Ovary (tissue), 10 donors: ENCODE measurements around the gene UNC119B. TPM values are rescaled to one million over a fixed set of nuclear protein-coding genes. Genes with fewer than 3 reads are reported as not detected.

Experiments
- DNase-seq, 5 donors: peaks; one replicate each; pipeline ENCODE4 v3.0.0-alpha.2; 2019 to 2020
- H3K27ac ChIP-seq, 2 donors: fragments of 200-600 bp; one replicate each; pipeline versions ENCODE4 v1.5.1 to v1.8.0; 2019 to 2022
- H3K27me3 ChIP-seq: fragments of 200-600 bp; one replicate; pipeline ENCODE4 v1.8.0; 2022
- H3K36me3 ChIP-seq: fragments of 200-600 bp; sonication (generic); one replicate; pipeline ENCODE4 v1.5.1; 2019
- H3K4me1 ChIP-seq: one replicate; pipeline ENCODE4 v1.8.1; 2013; ENCODE audit warnings: mild to moderate bottlenecking, moderate library complexity; ENCODE audit not compliant: insufficient read depth
- H3K4me3 ChIP-seq: fragments of 200-600 bp; sonication (generic); one replicate; pipeline ENCODE4 v1.5.1; 2017
- H3K9me3 ChIP-seq, 2 donors: fragments of 200-600 bp in 1 of 2; sonication (generic) in 1 of 2; one replicate each; pipeline versions ENCODE4 v1.5.1 to v1.8.1; 2013 to 2019; ENCODE audit warnings: mild to moderate bottlenecking in 1 of 2, moderate library complexity in 1 of 2
- EP300 ChIP-seq: sonication (generic); formaldehyde crosslinking; IDR thresholded peaks from one replicate; pipeline ENCODE4 v1.6.1; 2017; ENCODE audit warnings: antibody characterized with exemption
- POLR2A ChIP-seq: fragments of 450-650 bp; IDR thresholded peaks from one replicate; pipeline ENCODE4 v1.6.1; 2017; ENCODE audit warnings: antibody characterized with exemption, mild to moderate bottlenecking, moderate library complexity
- WGBS, 3 donors: extraction: QIAGEN DNeasy Blood & Tissue Kit in 1 of 3; methylation state at CpG; one replicate each; pipeline versions ENCODE4 v1.1.5 to v1.1.7; 2013 to 2017; 5-methylcytosine and 5-hydroxymethylcytosine counted together
- intact Hi-C, 4 donors: fragments of 100-400 bp; cut with DNase I; formaldehyde crosslinking; loops; one replicate each; pipeline versions ENCODE4 v1.11.0 to v1.15.1; 2022 to 2023
- long read RNA-seq, 3 donors: library from polyadenylated mRNA in 2 of 3; unstranded in 2 of 3; transcript quantifications; one replicate each; pipeline ENCODE4 v2.0.0 and lab custom pipeline, GENCODE V29; 2021 to 2026
- polyA plus RNA-seq, 2 donors: library from polyadenylated mRNA; stranded (reverse); fragments of 200-250 nt in 1 of 2; fragments of 350-450 nt in 1 of 2; fragmentation: Illumina TruSeq in 1 of 2; extraction: RNeasy Lipid Tissue Mini Kit (QIAGEN cat#74804) in 1 of 2; gene quantifications; one replicate each; pipeline ENCODE4 v1.2.3, GENCODE V29; 2013 to 2014
- total RNA-seq, 7 donors: library from RNA; depleted of rRNA in 2 of 7; stranded (reverse); fragments of >200 nt in 2 of 7; fragmentation: NEBNext Ultra II Directional in 3 of 7; extraction: Animal tissue kit (Norgen Biotek cat#: 25700) in 3 of 7; gene quantifications; one replicate each; pipeline versions ENCODE4 v1.1.0 to v1.2.4, GENCODE V29; 2016 to 2023
- TF ChIP-seq, protein P1 (sequence below), 3 donors: fragments of 450-650 bp in 2 of 3; fragments of 200-600 bp in 1 of 3; IDR thresholded peaks; one replicate each; pipeline versions ENCODE4 v1.5.1 to v1.8.0; 2016 to 2022; ENCODE audit warnings: antibody characterized with exemption in 3 of 3, mild to moderate bottlenecking in 1 of 3
- donor health status: DM: no; HTN: no; CAD: no; lungs with moderate emphysema.
- donor health status: DM: no; HTN: no; CAD: no.
- donor health status: Bipolar disorder and iron deficiency.
- donor health status: DM: yes; HTN: yes; CAD: no.
- donor health status: DM: no; HTN: no; CAD: no.
- donor health status: DM: yes; HTN: yes; CAD: no.

UNC119B gene
- total RNA-seq, result 10 to 100 TPM; 18.4 to 54.4 (median 46.2) TPM
- polyA plus RNA-seq, result 10 to 100 TPM; 25.4 to 44.3 TPM
- long read RNA-seq, donor 1, result 0 reads
- long read RNA-seq, donor 2, full-length matches to known transcripts, result 19 of 40 reads
- long read RNA-seq, donor 2, partial matches to known transcripts, result 21 of 40 reads
- long read RNA-seq, donor 2, other reads (novel, unspliced or antisense), result 0 of 40 reads
- long read RNA-seq, donor 3, full-length matches to known transcripts, result 40 of 45 reads
- long read RNA-seq, donor 3, partial matches to known transcripts, result 2 of 45 reads
- long read RNA-seq, donor 3, other reads (novel, unspliced or antisense), result 3 of 45 reads

DNA sequence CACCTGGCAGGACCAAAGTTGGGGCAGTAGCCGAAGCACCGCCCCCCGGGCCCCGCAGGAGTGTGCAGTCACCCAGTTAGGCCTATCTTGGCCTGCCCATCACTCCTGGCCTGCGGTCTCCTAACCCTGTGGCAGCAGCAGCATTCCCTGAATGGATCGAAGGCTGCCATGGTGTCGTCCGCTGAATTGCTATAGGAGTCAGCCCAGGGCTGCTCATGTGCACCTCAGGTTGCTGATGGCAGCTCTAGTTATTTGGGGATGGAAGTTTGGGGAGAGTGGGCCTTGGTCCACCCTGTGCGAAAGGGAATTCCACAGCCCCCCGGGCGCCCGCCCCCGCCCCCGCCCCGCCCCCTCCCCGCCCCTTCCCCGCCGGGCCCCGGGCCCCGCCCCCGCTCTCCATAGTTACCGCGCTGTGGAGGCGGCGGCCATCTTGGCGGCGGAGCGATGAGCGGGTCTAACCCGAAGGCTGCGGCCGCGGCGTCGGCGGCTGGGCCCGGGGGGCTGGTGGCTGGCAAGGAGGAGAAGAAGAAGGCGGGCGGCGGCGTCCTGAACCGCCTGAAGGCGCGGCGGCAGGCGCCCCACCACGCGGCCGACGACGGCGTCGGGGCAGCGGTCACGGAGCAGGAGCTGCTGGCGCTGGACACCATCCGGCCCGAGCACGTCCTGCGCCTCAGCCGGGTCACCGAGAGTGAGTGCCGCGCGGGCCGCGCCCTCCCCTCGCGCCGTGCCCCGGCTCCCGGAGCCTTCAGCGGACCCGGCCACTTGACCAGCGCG, at the start of gene UNC119B:
Gene UNC119B (plus strand): TSS at position 428 of the 774 bp plus-strand sequence. CDS start 17 bp downstream, at position 445.
- intact Hi-C loops, result loop anchor here (5.0 to 10.0 kb wide), 3 partner anchors 63 to 125 kb away; partner anchors contain the start of genes POP5 (in 3 of the 4) and CABP1 (in 1 of the 4)
- Histone ChIP-seq H3K9me3 (no peaks in the 10 kb centered on the region), H3K27ac (peak within 1 kb of the TSS; percentile 56 to 76), H3K4me3 (peak within 1 kb of the TSS; percentile 64), H3K36me3 (no peaks in the 10 kb centered on the region), H3K4me1 (peaks cover 4% of the 10 kb centered on the region), H3K27me3 (no peaks in the 10 kb centered on the region)
- WGBS, 3 donors, result 0 to 1% (median 1%) methylated on average over 32 to 70 of the region's 76 CpGs
- peak; percentile 64 to 83 (median 80) for DNase-seq
- TF ChIP-seq POLR2A, result peak; percentile 53
- TF ChIP-seq EP300, result no peak
- TF ChIP-seq, protein P1, sequence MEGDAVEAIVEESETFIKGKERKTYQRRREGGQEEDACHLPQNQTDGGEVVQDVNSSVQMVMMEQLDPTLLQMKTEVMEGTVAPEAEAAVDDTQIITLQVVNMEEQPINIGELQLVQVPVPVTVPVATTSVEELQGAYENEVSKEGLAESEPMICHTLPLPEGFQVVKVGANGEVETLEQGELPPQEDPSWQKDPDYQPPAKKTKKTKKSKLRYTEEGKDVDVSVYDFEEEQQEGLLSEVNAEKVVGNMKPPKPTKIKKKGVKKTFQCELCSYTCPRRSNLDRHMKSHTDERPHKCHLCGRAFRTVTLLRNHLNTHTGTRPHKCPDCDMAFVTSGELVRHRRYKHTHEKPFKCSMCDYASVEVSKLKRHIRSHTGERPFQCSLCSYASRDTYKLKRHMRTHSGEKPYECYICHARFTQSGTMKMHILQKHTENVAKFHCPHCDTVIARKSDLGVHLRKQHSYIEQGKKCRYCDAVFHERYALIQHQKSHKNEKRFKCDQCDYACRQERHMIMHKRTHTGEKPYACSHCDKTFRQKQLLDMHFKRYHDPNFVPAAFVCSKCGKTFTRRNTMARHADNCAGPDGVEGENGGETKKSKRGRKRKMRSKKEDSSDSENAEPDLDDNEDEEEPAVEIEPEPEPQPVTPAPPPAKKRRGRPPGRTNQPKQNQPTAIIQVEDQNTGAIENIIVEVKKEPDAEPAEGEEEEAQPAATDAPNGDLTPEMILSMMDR (IDR thresholded peaks at IDR 0.05), result peak in 1 of 3 donors; percentile 6

DNA sequence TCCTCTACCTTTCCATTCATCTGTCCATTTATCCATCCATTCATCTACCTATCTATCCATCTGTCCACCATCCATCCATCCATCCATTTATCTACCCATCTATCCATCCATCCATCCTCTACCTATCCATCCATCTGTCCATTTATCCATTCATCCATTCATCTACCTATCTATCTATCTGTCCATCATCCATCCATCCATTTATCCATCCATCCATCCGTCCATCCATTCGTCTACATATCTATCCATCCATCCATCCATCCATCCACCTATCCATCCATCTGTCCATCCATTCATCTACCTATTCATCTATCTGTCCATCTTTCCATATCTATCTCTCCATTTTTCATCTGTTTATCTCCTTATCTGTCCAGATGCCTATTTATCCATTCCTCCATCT, 48.8 kb upstream of the UNC119B start:
- Histone ChIP-seq H3K4me1 (no peaks in the 10 kb centered on the region), H3K4me3 (no peak overlapping the region), H3K9me3 (no peaks in the 10 kb centered on the region), H3K27ac (no peak overlapping the region), H3K36me3 (no peaks in the 10 kb centered on the region), H3K27me3 (no peaks in the 10 kb centered on the region)
- intact Hi-C loops, result no loop called here
- 66 to 74% (median 73%) methylated on average over 2 of the region's 2 CpGs for WGBS, 3 donors
- TF ChIP-seq POLR2A (no peak), EP300 (no peak)
- TF ChIP-seq, protein P1 (IDR thresholded peaks at IDR 0.05), result no peak
- no peak for DNase-seq

DNA sequence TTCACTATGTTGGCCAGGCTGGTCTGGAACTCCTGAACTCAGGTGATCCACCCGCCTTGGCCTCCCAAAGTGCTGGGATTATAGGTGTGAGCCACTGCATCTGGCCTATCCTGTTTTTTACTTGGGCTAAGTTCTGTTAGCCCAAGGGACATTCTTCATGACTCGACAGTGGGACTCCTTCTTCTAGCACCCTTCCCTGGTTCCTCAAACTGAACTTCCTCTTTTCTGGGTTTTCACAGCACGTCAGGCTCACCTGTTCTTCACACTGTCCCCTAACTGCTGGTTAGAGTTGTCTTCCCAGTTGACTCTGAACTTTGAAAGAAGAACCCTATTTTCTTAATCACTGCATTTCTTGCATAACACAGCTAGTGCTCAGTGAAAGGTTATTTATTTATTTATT, 47.4 kb upstream of the UNC119B start:
- no peak for TF ChIP-seq EP300
- no peak for TF ChIP-seq POLR2A
- TF ChIP-seq, protein P1 (IDR thresholded peaks at IDR 0.05), result no peak
- no peaks in the 10 kb centered on the region for H3K27me3 ChIP-seq
- intact Hi-C loops, result no loop called here
- no peaks in the 10 kb centered on the region for H3K36me3 ChIP-seq
- no peak overlapping the region for H3K4me3 ChIP-seq
- no peak overlapping the region for H3K27ac ChIP-seq
- WGBS, 3 donors, result 88 to 93% (median 91%) methylated on average over 3 of the region's 3 CpGs
- DNase-seq, result no peak
- H3K4me1 ChIP-seq, result no peaks in the 10 kb centered on the region
- H3K9me3 ChIP-seq, result no peaks in the 10 kb centered on the region

DNA sequence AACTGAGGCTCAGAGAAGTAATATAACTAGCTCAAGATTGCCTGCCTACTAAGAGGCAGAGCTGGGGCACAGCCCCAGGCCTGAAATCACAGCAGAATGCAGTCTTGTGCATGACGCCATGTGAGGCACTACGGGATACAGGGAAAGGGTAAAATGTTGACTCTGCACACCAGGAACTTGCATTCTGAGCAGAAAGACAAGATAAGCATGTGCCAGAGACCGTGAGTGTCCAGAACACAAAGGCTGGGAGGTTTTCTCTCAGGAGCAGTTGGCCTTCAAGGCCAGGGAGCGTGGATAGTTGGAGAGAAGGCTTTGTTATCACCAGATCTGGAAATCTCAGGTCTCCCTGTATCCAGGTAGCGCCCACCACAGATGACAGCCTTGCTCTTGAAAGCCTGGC, 46.5 kb upstream of the UNC119B start:
- no peaks in the 10 kb centered on the region for H3K4me1 ChIP-seq
- TF ChIP-seq EP300 (no peak), POLR2A (no peak)
- TF ChIP-seq, protein P1 (IDR thresholded peaks at IDR 0.05), result no peak
- DNase-seq, result no peak
- no peaks in the 10 kb centered on the region for H3K27me3 ChIP-seq
- no peaks in the 10 kb centered on the region for H3K9me3 ChIP-seq
- no peak overlapping the region for H3K4me3 ChIP-seq
- no peak overlapping the region for H3K27ac ChIP-seq
- WGBS, 3 donors, result 24 to 55% (median 33%) methylated on average over 5 of the region's 5 CpGs
- H3K36me3 ChIP-seq, result no peaks in the 10 kb centered on the region
- intact Hi-C loops, result no loop called here
